Neural progenitor cell (in vitro differentiated cells): ENCODE data around the gene ITFG1. TPM values are rescaled to one million over a fixed set of nuclear protein-coding genes. Genes with fewer than 3 reads are reported as not detected.

Experiments used
- DNase-seq: peaks from one replicate; pipeline ENCODE4 v3.0.0-alpha.2; 2016; ENCODE audit warnings: low spot score
- H2AFZ ChIP-seq: fragments of 200-600 bp; sonication (generic); replicated peaks from 2 replicates; pipeline ENCODE4 v1.6.1; 2016; ENCODE audit warnings: antibody characterized with exemption
- H3F3A ChIP-seq: fragments of 200-600 bp; sonication (generic); 2 replicates; pipeline ENCODE4 v1.6.1; 2016; ENCODE audit warnings: antibody characterized with exemption, low read depth
- H3K27ac ChIP-seq: fragments of 200-600 bp; sonication (generic); 2 replicates; pipeline ENCODE4 v1.5.1; 2016; ENCODE audit warnings: mild to moderate bottlenecking
- H3K27me3 ChIP-seq: fragments of 200-600 bp; sonication (generic); 2 replicates; pipeline ENCODE4 v1.6.1; 2016; ENCODE audit warnings: mild to moderate bottlenecking, moderate library complexity
- H3K36me3 ChIP-seq: fragments of 200-600 bp; sonication (generic); 2 replicates; pipeline ENCODE4 v1.5.1; 2016
- H3K4me1 ChIP-seq: fragments of 200-600 bp; sonication (generic); 2 replicates; pipeline ENCODE4 v1.6.1; 2016; ENCODE audit warnings: mixed run types
- H3K4me2 ChIP-seq: fragments of 200-600 bp; sonication (generic); 2 replicates; pipeline ENCODE4 v1.6.1; 2016
- H3K4me3 ChIP-seq: fragments of 200-600 bp; sonication (generic); 2 replicates; pipeline ENCODE4 v1.5.1; 2016
- H3K79me2 ChIP-seq: fragments of 200-600 bp; sonication (generic); 2 replicates; pipeline ENCODE4 v1.6.1; 2016; ENCODE audit warnings: low read depth
- H3K9ac ChIP-seq: fragments of 200-600 bp; sonication (generic); 2 replicates; pipeline ENCODE4 v1.6.1; 2016
- H3K9me3 ChIP-seq: fragments of 200-600 bp; sonication (generic); 2 replicates; pipeline ENCODE4 v1.5.1; 2016; ENCODE audit warnings: low read depth
- H4K20me1 ChIP-seq: fragments of 200-600 bp; sonication (generic); 2 replicates; pipeline ENCODE4 v1.6.1; 2016; ENCODE audit warnings: low read depth
- H3K27ac Mint-ChIP-seq: 3 replicates; pipeline ENCODE4 v1.8.0; 2021; ENCODE audit warnings: mixed read lengths
- H3K27me3 Mint-ChIP-seq: 2 replicates; pipeline ENCODE4 v1.8.0; 2022; ENCODE audit warnings: low read depth, mild to moderate bottlenecking, inconsistent platforms, moderate library complexity, mixed read lengths; ENCODE audit not compliant: insufficient read depth
- H3K36me3 Mint-ChIP-seq: 3 replicates; pipeline ENCODE4 v1.8.0; 2021; ENCODE audit warnings: mixed read lengths
- H3K4me1 Mint-ChIP-seq: 3 replicates; pipeline ENCODE4 v1.8.0; 2021; ENCODE audit warnings: mixed read lengths
- H3K4me3 Mint-ChIP-seq: 3 replicates; pipeline ENCODE4 v1.8.0; 2021; ENCODE audit warnings: mild to moderate bottlenecking, moderate library complexity, mixed read lengths
- H3K9me3 Mint-ChIP-seq: 3 replicates; pipeline ENCODE4 v1.8.0; 2020; ENCODE audit warnings: mixed read lengths
- CTCF ChIP-seq: fragments of 200-600 bp; sonication (generic); IDR thresholded peaks from 2 replicates; pipeline ENCODE4 v1.5.1; 2017; ENCODE audit warnings: antibody characterized with exemption, mild to moderate bottlenecking
- EZH2 ChIP-seq: fragments of 200-600 bp; sonication (generic); IDR thresholded peaks from 2 replicates; pipeline ENCODE4 v1.6.1; 2017; ENCODE audit warnings: antibody characterized with exemption, mild to moderate bottlenecking, moderate library complexity
- EZH2phosphoT487 ChIP-seq: fragments of 200-600 bp; sonication (generic); IDR thresholded peaks from 2 replicates; pipeline ENCODE4 v1.6.1; 2017; ENCODE audit warnings: antibody characterized with exemption
- total RNA-seq: library from RNA; depleted of rRNA; stranded (reverse); fragments of >200 nt; gene quantifications from 2 replicates; pipeline ENCODE4 v1.2.3, GENCODE V29; 2015; ENCODE audit warnings: low replicate concordance

ITFG1 gene
- total RNA-seq, 1 donor from 2014 or later: 61.8 TPM

GRCh38 chr16:47477679-47478078 lies 16.8 kb upstream of the ITFG1 start:
- H3K4me3 ChIP-seq: no peak overlapping the region
- no peaks in the 10 kb centered on the region for H3K9me3 ChIP-seq
- Mint-ChIP-seq H3K9me3 (no peaks in the 10 kb centered on the region), H3K36me3 (no peaks in the 10 kb centered on the region), H3K4me3 (no peak overlapping the region), H3K27me3 (no peaks in the 10 kb centered on the region), H3K27ac (no peak overlapping the region), H3K4me1 (no peaks in the 10 kb centered on the region)
- DNase-seq: no peak
- peaks cover 12% of the 10 kb centered on the region for H3K79me2 ChIP-seq
- H3K36me3 ChIP-seq: no peaks in the 10 kb centered on the region
- H2AFZ ChIP-seq: no peak overlapping the region
- H3K4me2 ChIP-seq: no peak overlapping the region
- no peak overlapping the region for H3K27ac ChIP-seq
- H4K20me1 ChIP-seq: peaks cover 6% of the 10 kb centered on the region
- H3K9ac ChIP-seq: no peak overlapping the region
- no peaks in the 10 kb centered on the region for H3F3A ChIP-seq
- no peaks in the 10 kb centered on the region for H3K27me3 ChIP-seq
- no peak for TF ChIP-seq EZH2
- no peak for TF ChIP-seq CTCF
- TF ChIP-seq EZH2phosphoT487: no peak
- no peaks in the 10 kb centered on the region for H3K4me1 ChIP-seq

- H3F3A ChIP-seq: no peaks in the 10 kb centered on the region
- no peak overlapping the region for H2AFZ ChIP-seq
- no peak overlapping the region for H3K27ac ChIP-seq
- Mint-ChIP-seq H3K4me1 (no peaks in the 10 kb centered on the region), H3K4me3 (no peak overlapping the region), H3K27ac (no peak overlapping the region), H3K27me3 (no peaks in the 10 kb centered on the region), H3K36me3 (no peaks in the 10 kb centered on the region), H3K9me3 (no peaks in the 10 kb centered on the region)
- H3K4me1 ChIP-seq: no peaks in the 10 kb centered on the region
- peaks cover 6% of the 10 kb centered on the region for H4K20me1 ChIP-seq
- H3K4me3 ChIP-seq: no peak overlapping the region
- no peak for TF ChIP-seq EZH2phosphoT487
- no peak for TF ChIP-seq CTCF
- TF ChIP-seq EZH2: no peak
- no peaks in the 10 kb centered on the region for H3K27me3 ChIP-seq
- H3K4me2 ChIP-seq: no peak overlapping the region
- peaks cover 19% of the 10 kb centered on the region for H3K79me2 ChIP-seq
- H3K36me3 ChIP-seq: no peaks in the 10 kb centered on the region
- H3K9ac ChIP-seq: no peak overlapping the region
- H3K9me3 ChIP-seq: no peaks in the 10 kb centered on the region
- DNase-seq: no peak
Observed at GRCh38 chr16:47476654-47477345, 15.9 kb upstream of the ITFG1 start.

- H3K4me3 Mint-ChIP-seq: no peak overlapping the region
- no peaks in the 10 kb centered on the region for H3K36me3 Mint-ChIP-seq
- H3K27me3 ChIP-seq: no peaks in the 10 kb centered on the region
- no peak overlapping the region for H3K4me2 ChIP-seq
- no peak overlapping the region for H2AFZ ChIP-seq
- no peak overlapping the region for H3K27ac ChIP-seq
- no peaks in the 10 kb centered on the region for H3K9me3 Mint-ChIP-seq
- H3K4me3 ChIP-seq: no peak overlapping the region
- no peak for DNase-seq
- peaks cover 6% of the 10 kb centered on the region for H4K20me1 ChIP-seq
- TF ChIP-seq EZH2phosphoT487: no peak
- TF ChIP-seq EZH2: no peak
- no peak for TF ChIP-seq CTCF
- H3K36me3 ChIP-seq: no peaks in the 10 kb centered on the region
- peaks cover 29% of the 10 kb centered on the region for H3K79me2 ChIP-seq
- H3K9ac ChIP-seq: no peak overlapping the region
- no peak overlapping the region for H3K27ac Mint-ChIP-seq
- H3K27me3 Mint-ChIP-seq: no peaks in the 10 kb centered on the region
- H3K4me1 Mint-ChIP-seq: no peaks in the 10 kb centered on the region
- no peaks in the 10 kb centered on the region for H3F3A ChIP-seq
- H3K9me3 ChIP-seq: no peaks in the 10 kb centered on the region
- no peaks in the 10 kb centered on the region for H3K4me1 ChIP-seq
Observed at GRCh38 chr16:47475786-47476185, 14.9 kb upstream of the ITFG1 start.
